Loucy (cell line): Measurements from ENCODE around the gene VGF.

Experiments
- CTCF ChIP-seq: fragments of 200-600 bp; sonication (generic); conservative IDR thresholded peaks from 2 replicates; pipeline ENCODE4 v1.5.1; 2014; ENCODE audit warnings: mild to moderate bottlenecking, antibody characterized with exemption, low read length
- EZH2phosphoT487 ChIP-seq: fragments of 200-600 bp; IDR thresholded peaks from 2 replicates; pipeline ENCODE4 v1.6.1; 2018; ENCODE audit warnings: antibody characterized with exemption, mild to moderate bottlenecking, moderate library complexity, borderline replicate concordance

DNA sequence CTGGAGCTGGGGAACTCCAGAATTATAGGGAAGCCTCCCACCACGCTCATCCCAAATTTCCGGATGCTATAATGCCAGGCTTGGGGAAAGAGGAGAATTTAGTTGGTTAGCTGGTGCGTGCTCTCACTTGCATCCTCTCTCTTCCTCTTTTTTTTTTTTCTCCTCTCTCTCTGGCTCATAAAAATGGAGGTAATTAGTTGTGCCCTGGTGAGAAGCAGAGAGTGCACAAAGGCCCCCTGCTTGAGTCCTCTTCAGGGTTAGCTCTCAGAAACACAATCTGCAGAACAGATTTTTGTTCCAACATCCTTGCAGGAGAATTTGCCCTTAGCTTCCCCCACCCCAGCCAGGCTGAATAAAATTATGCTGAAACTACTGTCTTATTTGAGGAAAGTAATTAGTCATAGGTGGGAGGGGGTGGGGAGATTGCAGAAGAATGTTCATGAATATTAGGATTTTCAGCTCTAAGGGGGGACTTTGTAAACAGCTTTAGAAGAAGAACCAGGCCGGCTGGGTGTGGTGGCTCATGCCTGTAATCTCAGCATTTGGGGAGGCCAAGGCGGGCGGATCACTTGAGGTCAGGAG, 30.9 kb downstream of the VGF start:
- TF ChIP-seq CTCF: no peak
- TF ChIP-seq EZH2phosphoT487: no peak
